DOHH2 (cell line): ENCODE data around the gene NFAT5.

Experiments used
- CTCF ChIP-seq: fragments of 200-600 bp; sonication (generic); IDR thresholded peaks from one replicate; pipeline ENCODE4 v1.5.1; 2014; ENCODE audit warnings: antibody characterized with exemption, mild to moderate bottlenecking, low read depth, low read length; ENCODE audit not compliant: poor library complexity, severe bottlenecking
- EZH2phosphoT487 ChIP-seq: fragments of 200-600 bp; sonication (generic); IDR thresholded peaks from 2 replicates; pipeline ENCODE4 v1.6.1; 2017; ENCODE audit warnings: borderline replicate concordance, mild to moderate bottlenecking, antibody characterized with exemption, low read length, moderate library complexity, mixed read lengths

- TF ChIP-seq CTCF (no peak), EZH2phosphoT487 (no peak)
Measured at GRCh38 chr16:69526831-69527655, 38.7 kb upstream of the NFAT5 start.
